Esophagus squamous epithelium (tissue), 5 donors: ENCODE results near the gene LILRA2. TPM values are rescaled to one million over a fixed set of nuclear protein-coding genes. Genes with fewer than 3 reads are reported as not detected.
A peak's percentile ranks its signal among the peaks of the same experiment; 100 is the strongest.
"Not testable (repeated sequence)": the region's sequence is repeated elsewhere in the genome, so short reads cannot be mapped to it uniquely, and the experiment has no call there.

Experiments
- DNase-seq: peaks from one replicate; lab custom pipeline; 2025; lab: John Stamatoyannopoulos, UW
- H3K27ac ChIP-seq, 4 donors: fragments of 200-600 bp; sonication (generic); one replicate each; pipeline ENCODE4 v1.5.1; 2016 to 2019; ENCODE audit warnings: mild to moderate bottlenecking in 1 of 4
- H3K27me3 ChIP-seq, 4 donors: fragments of 200-600 bp; sonication (generic); 1 replicate in 3 of 4; 2 replicates in 1 of 4; pipeline versions ENCODE4 v1.5.1 to v1.6.0; 2017 to 2021; ENCODE audit warnings: antibody characterized with exemption in 1 of 4
- H3K36me3 ChIP-seq, 3 donors: fragments of 200-600 bp; sonication (generic); one replicate each; pipeline ENCODE4 v1.5.1; 2016 to 2019
- H3K4me1 ChIP-seq, 3 donors: fragments of 200-600 bp; sonication (generic); one replicate each; pipeline ENCODE4 v1.5.1; 2017 to 2019
- H3K4me3 ChIP-seq, 4 donors: fragments of 200-600 bp; sonication (generic); 1 replicate in 3 of 4; 2 replicates in 1 of 4; pipeline ENCODE4 v1.5.1; 2016 to 2019; ENCODE audit warnings: mild to moderate bottlenecking in 2 of 4, moderate library complexity in 1 of 4
- H3K9me3 ChIP-seq, 3 donors: fragments of 200-600 bp; sonication (generic); one replicate each; pipeline ENCODE4 v1.5.1; 2016 to 2019
- CTCF ChIP-seq, 6 experiments: fragments of 450-650 bp in 4 of 6; fragments of 200-600 bp in 2 of 6; sonication (generic) in 2 of 6; IDR thresholded peaks; one replicate each; pipeline ENCODE4 v1.5.1; 2016 to 2019; ENCODE audit warnings: antibody characterized with exemption in 6 of 6, mild to moderate bottlenecking in 4 of 6, moderate library complexity in 4 of 6
- POLR2A ChIP-seq, 4 donors: fragments of 450-650 bp; IDR thresholded peaks; one replicate each; pipeline ENCODE4 v1.6.1; 2017; ENCODE audit warnings: antibody characterized with exemption in 4 of 4, mild to moderate bottlenecking in 4 of 4, moderate library complexity in 3 of 4
- WGBS, 2 donors: methylation state at CpG; one replicate each; pipeline ENCODE4 v1.1.5; 2018; 5-methylcytosine and 5-hydroxymethylcytosine counted together
- intact Hi-C: fragments of 100-400 bp; cut with DNase I; formaldehyde crosslinking; loops from one replicate; pipeline ENCODE4 v1.15.0; 2022
- small RNA-seq, 4 donors: library from RNA; depleted of rRNA; stranded (forward); fragments of <200 nt; gene quantifications; one replicate each; pipeline ENCODE3, GENCODE V24; 2016
- total RNA-seq, 4 donors: library from RNA; depleted of rRNA; stranded (reverse); fragments of >200 nt; gene quantifications; one replicate each; pipeline ENCODE4 v1.1.0, GENCODE V29; 2016
- donor health status: DM: yes; HTN: yes; CAD: no.

LILRA2 gene
- total RNA-seq, 4 donors from 2014 or later = 0.11 to 0.76 (median 0.53) TPM; not detected in 1

- H3K27me3 ChIP-seq = peaks cover 0 to 48% (median 0%) of the 10 kb centered on the region in 4 donors
- peak overlapping the region in 1 of 4 donors; percentile 0 for H3K27ac ChIP-seq
- no peak for DNase-seq
- H3K4me3 ChIP-seq = no peak overlapping the region
- H3K36me3 ChIP-seq = no peaks in the 10 kb centered on the region
- TF ChIP-seq POLR2A (IDR thresholded peaks at IDR 0.05) = no peak
- no peaks in the 10 kb centered on the region for H3K9me3 ChIP-seq
- intact Hi-C loops = no loop called here
- peaks cover 0 to 9% (median 0%) of the 10 kb centered on the region in 3 donors for H3K4me1 ChIP-seq
- WGBS, 2 donors = 9 to 58% methylated on average over 1 to 2 of the region's 6 CpGs
These were observed 57.2 kb downstream of the LILRA2 start for GRCh38 chr19:54630782-54631181.

- H3K4me3 ChIP-seq, H3K27ac ChIP-seq, H3K4me1 ChIP-seq, DNase-seq, H3K36me3 ChIP-seq, intact Hi-C loops, H3K9me3 ChIP-seq: not testable (repeated sequence)
- peaks cover 0 to 51% (median 0%) of the 10 kb centered on the region in 4 donors for H3K27me3 ChIP-seq
- WGBS, 2 donors = 78 to 79% methylated on average over 10 to 12 of the region's 23 CpGs
These were observed 58.1 kb downstream of the LILRA2 start for GRCh38 chr19:54631489-54632337.

DNA sequence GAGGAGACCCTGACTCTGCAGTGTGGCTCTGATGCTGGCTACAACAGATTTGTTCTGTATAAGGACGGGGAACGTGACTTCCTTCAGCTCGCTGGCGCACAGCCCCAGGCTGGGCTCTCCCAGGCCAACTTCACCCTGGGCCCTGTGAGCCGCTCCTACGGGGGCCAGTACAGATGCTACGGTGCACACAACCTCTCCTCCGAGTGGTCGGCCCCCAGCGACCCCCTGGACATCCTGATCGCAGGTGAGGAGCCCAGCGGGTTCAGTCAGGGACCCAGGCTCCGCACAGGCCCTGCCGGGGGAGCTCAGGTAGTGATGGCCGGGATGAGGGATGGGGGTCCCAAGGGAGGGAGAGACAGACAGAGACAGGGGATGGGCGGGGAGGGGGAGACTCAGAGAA, 58.9 kb downstream of the LILRA2 start:
- H3K4me1 ChIP-seq, H3K4me3 ChIP-seq, DNase-seq, H3K9me3 ChIP-seq, intact Hi-C loops, H3K27ac ChIP-seq, H3K36me3 ChIP-seq: not testable (repeated sequence)
- 57 to 73% methylated on average over 1 to 8 of the region's 16 CpGs for whole genome bisulfite sequencing, 2 donors
- peaks cover 0 to 51% (median 0%) of the 10 kb centered on the region in 4 donors for H3K27me3 ChIP-seq

- H3K27me3 ChIP-seq = peaks cover 0 to 51% (median 0%) of the 10 kb centered on the region in 4 donors
- no peaks in the 10 kb centered on the region for H3K9me3 ChIP-seq
- no peak overlapping the region for H3K27ac ChIP-seq
- no peak for DNase-seq
- TF ChIP-seq CTCF (IDR thresholded peaks at IDR 0.05) (no peak), POLR2A (IDR thresholded peaks at IDR 0.05) (no peak)
- intact Hi-C loops = no loop called here
- 93% methylated on average over 2 of the region's 7 CpGs; no CpG with 5 or more reads in 1 of the 2 donors for WGBS, 2 donors
- no peaks in the 10 kb centered on the region for H3K36me3 ChIP-seq
- H3K4me3 ChIP-seq = no peak overlapping the region
- H3K4me1 ChIP-seq = peaks cover 0 to 5% (median 0%) of the 10 kb centered on the region in 3 donors
These were observed 59.8 kb downstream of the LILRA2 start for GRCh38 chr19:54633401-54633800.

DNA sequence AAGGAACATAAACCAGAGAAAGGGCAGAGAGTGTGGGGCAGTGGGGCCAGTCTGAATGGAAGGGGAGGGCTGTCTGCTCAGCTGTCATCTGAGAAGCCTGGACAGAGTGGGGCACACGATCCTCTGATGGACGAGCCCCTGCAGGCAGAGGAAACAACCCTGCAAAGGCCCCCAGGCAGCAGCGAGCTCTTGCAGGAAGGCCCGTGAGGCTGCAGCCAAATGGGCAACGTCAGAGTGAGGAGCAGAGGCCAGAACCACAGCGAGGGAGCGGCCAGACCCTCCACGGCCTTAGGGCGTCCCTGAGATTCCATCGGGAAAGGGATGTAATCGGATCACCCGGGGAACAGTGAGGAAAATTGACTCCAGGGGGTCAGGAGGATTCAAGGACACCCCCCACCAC, 62.5 kb downstream of the LILRA2 start:
- H3K27ac ChIP-seq, intact Hi-C loops, H3K9me3 ChIP-seq, H3K36me3 ChIP-seq, H3K4me1 ChIP-seq, H3K4me3 ChIP-seq, DNase-seq: not testable (repeated sequence)
- peaks cover 0 to 40% (median 0%) of the 10 kb centered on the region in 4 donors for H3K27me3 ChIP-seq
- 25 to 32% methylated on average over 5 to 12 of the region's 12 CpGs for WGBS, 2 donors

DNA sequence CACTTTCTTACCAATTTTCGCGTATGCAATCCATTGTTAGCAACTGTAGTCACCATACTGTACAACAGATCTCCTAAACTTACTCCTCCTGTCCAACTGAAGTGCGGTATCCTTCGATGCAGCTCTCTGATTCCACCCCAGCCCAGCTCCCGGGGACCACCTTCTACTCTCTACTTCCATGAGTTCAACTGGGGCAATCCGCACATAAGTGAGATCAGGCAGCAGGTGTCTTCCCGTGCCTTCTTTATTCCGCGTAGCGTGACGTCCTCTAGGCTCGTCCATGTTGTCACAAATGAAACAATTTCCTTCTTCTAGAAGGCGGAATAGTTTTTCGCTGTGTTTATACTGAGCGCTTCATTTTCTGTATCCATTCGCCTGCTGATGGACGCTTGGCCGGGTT, 65.1 kb downstream of the LILRA2 start:
- no peak overlapping the region for H3K27ac ChIP-seq
- H3K4me3 ChIP-seq = no peak overlapping the region
- H3K4me1 ChIP-seq = no peaks in the 10 kb centered on the region
- H3K36me3 ChIP-seq = no peaks in the 10 kb centered on the region
- TF ChIP-seq POLR2A (IDR thresholded peaks at IDR 0.05) = no peak
- TF ChIP-seq CTCF (IDR thresholded peaks at IDR 0.05) = no peak
- intact Hi-C loops = no loop called here
- no peak for DNase-seq
- peaks cover 0 to 28% (median 0%) of the 10 kb centered on the region in 4 donors for H3K27me3 ChIP-seq
- 90 to 91% methylated on average over 18 of the region's 18 CpGs for WGBS, 2 donors
- H3K9me3 ChIP-seq = no peaks in the 10 kb centered on the region

Small RNA genes lying within 50 kb of the gene (small RNA-seq; reads per million reads assigned to genes)
- 0 reads per million in 4 donors for gene AC245036.2

Other genes with a start within 250 kb of the LILRA2 start
- gene LILRA4, start 234.6 kb upstream of the LILRA2 start, total RNA-seq = under 1 TPM in 1 of 4 donors, not detected in 3; 0.19 TPM
- gene LAIR1, start 208.9 kb upstream of the LILRA2 start, total RNA-seq = 10 to 100 TPM in 2 of 4 donors, 1 to 10 TPM in 1, under 1 TPM in 1; 0.57 to 11.4 (median 6.1) TPM
- gene TTYH1, start 158.3 kb upstream of the LILRA2 start, total RNA-seq = 1 to 10 TPM in 2 of 4 donors, under 1 TPM in 1, not detected in 1; 0.44 to 4.4 (median 2.0) TPM
- 10 to 100 TPM; 22.9 to 95.2 (median 49.6) TPM for gene LENG8, start 124.6 kb upstream of the LILRA2 start, total RNA-seq
- gene LENG9, start 110.0 kb upstream of the LILRA2 start, total RNA-seq = 10 to 100 TPM in 2 of 4 donors, 1 to 10 TPM in 2; 8.1 to 13.1 (median 10.1) TPM
- 10 to 100 TPM in 2 of 4 donors, 1 to 10 TPM in 2; 6.0 to 39.4 (median 9.8) TPM for gene CDC42EP5, start 100.5 kb upstream of the LILRA2 start, total RNA-seq
- gene LAIR2, start 71.0 kb upstream of the LILRA2 start, total RNA-seq = not detected
- gene LILRA1, start 19.8 kb downstream of the LILRA2 start, total RNA-seq = 1 to 10 TPM in 2 of 4 donors, under 1 TPM in 2; 0.38 to 1.1 (median 0.82) TPM
- gene LILRB1, start 56.7 kb downstream of the LILRA2 start, total RNA-seq = 1 to 10 TPM in 2 of 4 donors, under 1 TPM in 1, not detected in 1; 0.75 to 2.3 (median 1.5) TPM
- gene LILRB4, start 89.2 kb downstream of the LILRA2 start, total RNA-seq = 1 to 10 TPM in 3 of 4 donors, under 1 TPM in 1; 0.31 to 6.7 (median 2.5) TPM
- gene KIR3DL3, start 150.7 kb downstream of the LILRA2 start, total RNA-seq = not detected
- gene KIR2DL3, start 164.7 kb downstream of the LILRA2 start, total RNA-seq = not detected
- not detected for gene KIR2DL1, start 196.0 kb downstream of the LILRA2 start, total RNA-seq
- not detected for gene KIR2DL4, start 229.8 kb downstream of the LILRA2 start, total RNA-seq
- not detected for gene KIR3DL1, start 242.7 kb downstream of the LILRA2 start, total RNA-seq